Measurements from ENCODE around the gene GALNT16. TPM values are rescaled to one million over a fixed set of nuclear protein-coding genes. Genes with fewer than 3 reads are reported as not detected.

Gene GALNT16
- total and polyA plus RNA-seq, 2 of the 8 experiments (the other 6 are each of a cell fraction or from before 2014, with no cell fraction given) = 5.4 to 6.3 TPM

GRCh38 chr14:69335371-69335771 lies 75.4 kb downstream of the GALNT16 start (continued):
- no peak for TF ChIP-seq CHD7 (IDR thresholded peaks at IDR 0.05; ENCODE audit: insufficient replicate concordance, low read length)
- no peak for TF ChIP-seq SIRT6 (IDR thresholded peaks at IDR 0.05; ENCODE audit: low read length)
- TF ChIP-seq MAX (IDR thresholded peaks at IDR 0.05) = no peak
- TF ChIP-seq NANOG (IDR thresholded peaks at IDR 0.05; ENCODE audit: insufficient read depth, low read depth, low read length, poor library complexity, severe bottlenecking) = no peak
- no peak for TF ChIP-seq ZNF274 (IDR thresholded peaks at IDR 0.05; ENCODE audit: borderline replicate concordance, extremely low read depth, low read length)
- TF ChIP-seq ATF2 (IDR thresholded peaks at IDR 0.05; ENCODE audit: low read length) = no peak
- TF ChIP-seq CREB1 (IDR thresholded peaks at IDR 0.05) = no peak
- no peak for TF ChIP-seq USF2 (IDR thresholded peaks at IDR 0.05; ENCODE audit: low read length)
- no peak for TF ChIP-seq TEAD4 (IDR thresholded peaks at IDR 0.05; ENCODE audit: low read depth, low read length)

Measured in H1 (cell line).